Spleen (tissue), 7 donors: Measurements from ENCODE around the gene EZR.

Experiments
- CTCF ChIP-seq, 11 experiments: fragments of 200-600 bp in 7 of 11; fragments of 450-650 bp in 4 of 11; sonication (generic) in 4 of 11; IDR thresholded peaks in 8 of 11; conservative IDR thresholded peaks in 3 of 11; 1 replicate in 7 of 11; 2 replicates in 4 of 11; pipeline versions ENCODE4 v1.4.0 to v1.8.0; 2016 to 2021; ENCODE audit warnings: antibody characterized with exemption in 11 of 11, inconsistent platforms in 4 of 11, mild to moderate bottlenecking in 1 of 11
- POLR2A ChIP-seq, 3 donors: fragments of 450-650 bp; IDR thresholded peaks; one replicate each; pipeline ENCODE4 v1.5.1; 2017; ENCODE audit warnings: antibody characterized with exemption in 3 of 3, mild to moderate bottlenecking in 1 of 3
- POLR2AphosphoS5 ChIP-seq, 3 donors: sonication (generic); formaldehyde crosslinking; IDR thresholded peaks; one replicate each; pipeline ENCODE4 v1.5.1; 2017; ENCODE audit warnings: antibody characterized with exemption in 3 of 3
- donor health status: DM: no; HTN: no; CAD: no; lungs with moderate emphysema.
- donor health status: DM: no; HTN: no; CAD: no.
- donor health status: DM: no; HTN: no; CAD: no.

DNA sequence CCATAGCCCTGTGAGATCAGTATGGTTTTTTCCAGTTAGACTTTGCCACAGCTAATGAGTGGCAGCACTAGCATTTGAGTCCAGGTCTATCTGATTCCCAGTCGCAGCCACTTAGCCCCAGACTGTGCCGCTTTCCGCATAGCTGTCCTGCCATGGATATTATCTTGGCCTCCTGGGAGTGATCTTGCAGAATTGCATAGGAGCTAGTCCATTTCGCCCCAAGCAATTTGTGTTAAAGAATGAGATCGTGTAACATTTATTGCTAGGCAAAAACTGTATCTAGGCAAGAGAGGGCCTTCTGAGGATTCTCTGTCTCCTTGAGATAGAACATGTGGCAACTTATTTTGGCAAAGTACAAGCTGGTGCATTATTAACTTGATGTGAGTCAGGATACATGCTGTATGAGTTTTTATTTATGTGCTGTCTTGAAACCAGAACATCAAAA lies 74.2 kb downstream of the EZR start:
- TF ChIP-seq POLR2A (IDR thresholded peaks at IDR 0.05) (no peak), CTCF (IDR thresholded peaks at IDR 0.05 in 8 of 11, conservative IDR thresholded peaks at IDR 0.05 in 3 of 11) (no peak), POLR2AphosphoS5 (IDR thresholded peaks at IDR 0.05) (no peak)
